Skin epidermis (tissue), 12 donors: ENCODE results near the gene MROH7.
"Not testable (repeated sequence)": the region's sequence is repeated elsewhere in the genome, so short reads cannot be mapped to it uniquely, and the experiment has no call there.

Source experiments
- H3K27ac ChIP-seq, 21 experiments: fragments of 200-600 bp; sonication (generic) in 11 of 21; one replicate each; pipeline ENCODE4 v1.5.0; 2020; ENCODE audit warnings: mild to moderate bottlenecking in 3 of 21, inconsistent platforms in 2 of 21, moderate library complexity in 2 of 21
- H3K4me3 ChIP-seq, 7 experiments: fragments of 200-600 bp; sonication (generic) in 2 of 7; one replicate each; pipeline ENCODE4 v1.5.0; 2020; ENCODE audit warnings: inconsistent platforms in 2 of 7, mild to moderate bottlenecking in 2 of 7, moderate library complexity in 1 of 7

Gene MROH7

GRCh38 chr1:54608566-54609230 is 32.9 kb upstream of the MROH7 start:
- Histone ChIP-seq H3K27ac (no peak overlapping the region), H3K4me3 (no peak overlapping the region)

GRCh38 chr1:54609301-54609921 is 32.2 kb upstream of the MROH7 start:
- Histone ChIP-seq H3K4me3 (no peak overlapping the region), H3K27ac (no peak overlapping the region)

GRCh38 chr1:54610048-54610447 is 31.5 kb upstream of the MROH7 start:
- Histone ChIP-seq H3K27ac (no peak overlapping the region), H3K4me3 (no peak overlapping the region)

GRCh38 chr1:54610601-54611580 is 30.7 kb upstream of the MROH7 start:
- Histone ChIP-seq H3K4me3 (no peak overlapping the region), H3K27ac (no peak overlapping the region)

- no peak overlapping the region for H3K4me3 ChIP-seq
- H3K27ac ChIP-seq = no peak overlapping the region
Observed at GRCh38 chr1:54611621-54612020, 30.0 kb upstream of the MROH7 start.

GRCh38 chr1:54614024-54614423 is 27.6 kb upstream of the MROH7 start:
- no peak overlapping the region for H3K4me3 ChIP-seq
- no peak overlapping the region for H3K27ac ChIP-seq

- no peak overlapping the region for H3K27ac ChIP-seq
- no peak overlapping the region for H3K4me3 ChIP-seq
Observed at GRCh38 chr1:54614563-54614962, 27.0 kb upstream of the MROH7 start.

GRCh38 chr1:54615531-54616279 is 25.9 kb upstream of the MROH7 start:
- H3K4me3 ChIP-seq = no peak overlapping the region
- H3K27ac ChIP-seq = no peak overlapping the region

GRCh38 chr1:54619749-54620148 is 21.8 kb upstream of the MROH7 start:
- H3K27ac ChIP-seq = no peak overlapping the region

GRCh38 chr1:54623216-54624007 is 18.2 kb upstream of the MROH7 start, which contains the start of gene FAM151A:
TSS of gene FAM151A (minus strand) at chr1:54623525. CDS start at chr1:54623395, 130 bp downstream.
- Histone ChIP-seq H3K27ac (no peak within 1 kb of the TSS), H3K4me3 (no peak within 1 kb of the TSS)

More at GRCh38 chr1:54619749-54620148, 21.8 kb upstream of the MROH7 start:
- no peak overlapping the region for H3K4me3 ChIP-seq

- H3K4me3 ChIP-seq = no peak overlapping the region
- H3K27ac ChIP-seq = no peak overlapping the region
Observed at GRCh38 chr1:54624466-54625464, 16.8 kb upstream of the MROH7 start.

- Histone ChIP-seq H3K4me3 (no peak overlapping the region), H3K27ac (no peak overlapping the region)
Observed at GRCh38 chr1:54627196-54627595, 14.4 kb upstream of the MROH7 start.

GRCh38 chr1:54635804-54636203 is 5.8 kb upstream of the MROH7 start:
- H3K27ac ChIP-seq = peak overlapping the region in 1 of 21 experiments; percentile 22
- not testable (repeated sequence) for H3K4me3 ChIP-seq

- not testable (repeated sequence) for H3K4me3 ChIP-seq, H3K27ac ChIP-seq
Observed at GRCh38 chr1:54636461-54637446, 4.8 kb upstream of the MROH7 start.

- H3K4me3 ChIP-seq = no peak overlapping the region
- H3K27ac ChIP-seq = no peak overlapping the region
Observed at GRCh38 chr1:54640361-54640760, 1.2 kb upstream of the MROH7 start.

- Histone ChIP-seq H3K4me3 (no peak overlapping the region), H3K27ac (no peak overlapping the region)
Observed at GRCh38 chr1:54643736-54644135, 2.1 kb downstream of the MROH7 start.
